Astrocyte of the spinal cord (primary cell): Measurements from ENCODE around the gene CD109.
"Not testable (repeated sequence)": the region's sequence is repeated elsewhere in the genome, so short reads cannot be mapped to it uniquely, and the experiment has no call there.

Experiments used
- DNase-seq: peaks from one replicate; pipeline ENCODE4 v3.0.0; 2011; ENCODE audit warnings: low read depth, low spot score
- H3K4me3 ChIP-seq: 2 replicates; pipeline ENCODE4 v1.5.1; 2011; ENCODE audit warnings: low read depth, mild to moderate bottlenecking, low read length, moderate library complexity
- CTCF ChIP-seq: IDR thresholded peaks from 2 replicates; pipeline ENCODE4 v1.5.1; 2012; ENCODE audit warnings: low read depth, mild to moderate bottlenecking, low read length, inconsistent platforms
- in situ Hi-C: cut with HindIII; loops from 2 replicates; pipeline ENCODE4 v1.10.0; 2017; ENCODE audit warnings: low sequenced_read_pairs

CD109 gene

GRCh38 chr6:73712535-73713173, 16.7 kb downstream of the CD109 start:
- H3K4me3 ChIP-seq, result no peak overlapping the region
- TF ChIP-seq CTCF, result no peak
- no peak for DNase-seq
- in situ Hi-C loops, result no loop called here

GRCh38 chr6:73713426-73714147, 17.6 kb downstream of the CD109 start:
- no peak for DNase-seq
- in situ Hi-C loops, result no loop called here
- H3K4me3 ChIP-seq, result no peak overlapping the region
- TF ChIP-seq CTCF, result no peak

GRCh38 chr6:73715111-73715508, 19.1 kb downstream of the CD109 start:
- peak; percentile 41 for DNase-seq
- H3K4me3 ChIP-seq, in situ Hi-C loops: not testable (repeated sequence)

GRCh38 chr6:73719046-73719445, 23.0 kb downstream of the CD109 start:
- no peak for DNase-seq
- in situ Hi-C loops, result no loop called here
- no peak for TF ChIP-seq CTCF
- H3K4me3 ChIP-seq, result no peak overlapping the region

- no peak for TF ChIP-seq CTCF
- in situ Hi-C loops, result no loop called here
These were observed 26.5 kb downstream of the CD109 start for GRCh38 chr6:73722318-73723060.

GRCh38 chr6:73723480-73723879, 27.5 kb downstream of the CD109 start:
- in situ Hi-C loops, DNase-seq, H3K4me3 ChIP-seq: not testable (repeated sequence)

More at GRCh38 chr6:73722318-73723060, 26.5 kb downstream of the CD109 start:
- H3K4me3 ChIP-seq, result no peak overlapping the region
- DNase-seq, result peak; percentile 75

- in situ Hi-C loops, result no loop called here
- H3K4me3 ChIP-seq, result no peak overlapping the region
- no peak for DNase-seq
- no peak for TF ChIP-seq CTCF
These were observed 28.4 kb downstream of the CD109 start for GRCh38 chr6:73724389-73724788.

GRCh38 chr6:73725192-73725591, 29.2 kb downstream of the CD109 start:
- in situ Hi-C loops, DNase-seq, H3K4me3 ChIP-seq: not testable (repeated sequence)
